ENCODE data around the gene AANAT. TPM values are rescaled to one million over a fixed set of nuclear protein-coding genes. Genes with fewer than 3 reads are reported as not detected.
A peak's percentile ranks its signal among the peaks of the same experiment; 100 is the strongest.

AANAT gene
- total RNA-seq, 2 donors from 2014 or later, result not detected

GRCh38 chr17:76472726-76473125, 5.3 kb downstream of the AANAT start:
- H3K27ac ChIP-seq, result no peak overlapping the region
- TF ChIP-seq CTCF (IDR thresholded peaks at IDR 0.05), result no peak
- H3K36me3 ChIP-seq, result peaks cover 14% of the 10 kb centered on the region
- H3K4me3 ChIP-seq, result no peak overlapping the region
- no peaks in the 10 kb centered on the region for H3K27me3 ChIP-seq
- no peaks in the 10 kb centered on the region for H3K9me3 ChIP-seq
- no peak for DNase-seq (ENCODE audit: low spot score)
- H3K4me1 ChIP-seq, result peaks cover 0 to 6% of the 10 kb centered on the region in 2 donors

- Histone ChIP-seq H3K27ac (no peak overlapping the region), H3K4me1 (peaks cover 0 to 6% of the 10 kb centered on the region in 2 donors), H3K27me3 (no peaks in the 10 kb centered on the region), H3K4me3 (no peak overlapping the region), H3K36me3 (peaks cover 14% of the 10 kb centered on the region), H3K9me3 (no peaks in the 10 kb centered on the region)
- peak in 1 of 2 donors; percentile 18 for TF ChIP-seq CTCF (IDR thresholded peaks at IDR 0.05)
- no peak for DNase-seq (ENCODE audit: low spot score)
Measured at GRCh38 chr17:76473541-76473985, 6.2 kb downstream of the AANAT start.

- Histone ChIP-seq H3K4me1 (peaks cover 0 to 6% of the 10 kb centered on the region in 2 donors), H3K36me3 (peaks cover 14% of the 10 kb centered on the region), H3K27ac (no peak overlapping the region), H3K4me3 (no peak overlapping the region), H3K27me3 (no peaks in the 10 kb centered on the region), H3K9me3 (no peaks in the 10 kb centered on the region)
- no peak for TF ChIP-seq CTCF (IDR thresholded peaks at IDR 0.05)
- no peak for DNase-seq (ENCODE audit: low spot score)
Measured at GRCh38 chr17:76474238-76474637, 6.8 kb downstream of the AANAT start.

- Histone ChIP-seq H3K27me3 (no peaks in the 10 kb centered on the region), H3K27ac (no peak overlapping the region), H3K36me3 (peaks cover 14% of the 10 kb centered on the region), H3K4me3 (no peak overlapping the region), H3K4me1 (no peaks in the 10 kb centered on the region), H3K9me3 (no peaks in the 10 kb centered on the region)
- DNase-seq (ENCODE audit: low spot score), result no peak
- TF ChIP-seq CTCF (IDR thresholded peaks at IDR 0.05), result no peak
Measured at GRCh38 chr17:76474894-76475293, 7.5 kb downstream of the AANAT start.

- Histone ChIP-seq H3K4me1 (peaks cover 0 to under 1% of the 10 kb centered on the region in 2 donors), H3K9me3 (no peaks in the 10 kb centered on the region), H3K27ac (no peak overlapping the region), H3K27me3 (no peaks in the 10 kb centered on the region), H3K36me3 (peaks cover 14% of the 10 kb centered on the region), H3K4me3 (no peak overlapping the region)
- no peak for DNase-seq (ENCODE audit: low spot score)
- TF ChIP-seq CTCF (IDR thresholded peaks at IDR 0.05), result no peak
Measured at GRCh38 chr17:76475302-76475701, 7.9 kb downstream of the AANAT start.

- Histone ChIP-seq H3K4me1 (peaks cover 0 to 7% of the 10 kb centered on the region in 2 donors), H3K9me3 (no peaks in the 10 kb centered on the region), H3K27me3 (no peaks in the 10 kb centered on the region), H3K27ac (no peak overlapping the region), H3K36me3 (peaks cover 14% of the 10 kb centered on the region), H3K4me3 (no peak overlapping the region)
- no peak for DNase-seq (ENCODE audit: low spot score)
- no peak for TF ChIP-seq CTCF (IDR thresholded peaks at IDR 0.05)
Measured at GRCh38 chr17:76476736-76477135, 9.3 kb downstream of the AANAT start.
